A673 (cell line): ENCODE measurements around the gene GAST. TPM values are rescaled to one million over a fixed set of nuclear protein-coding genes. Genes with fewer than 3 reads are reported as not detected.

Experiments used
- BruUV-seq: library from RNA; stranded (reverse); fragments of 400-500 nt; replicated peaks from 2 replicates; lab custom pipeline; 2021; lab: Mats Ljungman, UMichigan
- CTCF ChIA-PET: fragments of 300-600 bp; sonication (Branson Sonifier 250); formaldehyde crosslinking; loops from one replicate; lab custom pipeline; 2022; ENCODE audit warnings: antibody characterized with exemption; lab: Charles Lee
- POLR2A ChIA-PET: fragments of 300-600 bp; sonication (Branson Sonifier 250); formaldehyde crosslinking; loops from one replicate; lab custom pipeline; 2022; ENCODE audit warnings: antibody characterized with exemption; ENCODE audit not compliant: low non-redundant PET; lab: Charles Lee
- DNase-seq: peaks from one replicate; pipeline ENCODE4 v3.0.0-alpha.2; 2015; ENCODE audit warnings: low spot score
- H3K27ac ChIP-seq: fragments of 200-600 bp; sonication (generic); 2 replicates; pipeline ENCODE4 v1.5.1; 2016; ENCODE audit warnings: mixed run types, low read depth, mild to moderate bottlenecking, mixed read lengths, antibody characterized with exemption, low read length; ENCODE audit not compliant: poor library complexity, severe bottlenecking
- H3K27me3 ChIP-seq: fragments of 200-600 bp; sonication (generic); replicated peaks from 2 replicates; pipeline ENCODE4 v1.6.1; 2017; ENCODE audit warnings: mixed run types, low read depth, mild to moderate bottlenecking, mixed read lengths, antibody characterized with exemption, low read length; ENCODE audit not compliant: insufficient read depth, poor library complexity
- H3K36me3 ChIP-seq: fragments of 200-600 bp; sonication (generic); 2 replicates; pipeline ENCODE4 v1.6.1; 2016; ENCODE audit warnings: mixed run types, mild to moderate bottlenecking, mixed read lengths, antibody characterized with exemption, low read length; ENCODE audit not compliant: insufficient read depth, poor library complexity, severe bottlenecking
- H3K4me1 ChIP-seq: fragments of 200-600 bp; sonication (generic); 2 replicates; pipeline ENCODE4 v1.6.1; 2017; ENCODE audit warnings: mixed run types, mild to moderate bottlenecking, mixed read lengths, antibody characterized with exemption, low read length; ENCODE audit not compliant: insufficient read depth, poor library complexity, severe bottlenecking
- H3K4me3 ChIP-seq: fragments of 200-600 bp; sonication (generic); 2 replicates; pipeline ENCODE4 v1.5.1; 2016; ENCODE audit warnings: low read depth, mixed run types, mild to moderate bottlenecking, mixed read lengths, low read length; ENCODE audit not compliant: poor library complexity, severe bottlenecking
- H3K9me3 ChIP-seq: fragments of 200-600 bp; sonication (generic); 2 replicates; pipeline ENCODE4 v1.6.1; 2016; ENCODE audit warnings: mixed run types, low read depth, mild to moderate bottlenecking, mixed read lengths, antibody characterized with exemption, low read length; ENCODE audit not compliant: poor library complexity, severe bottlenecking
- CTCF ChIP-seq: fragments of 300-800, 200-600 bp; sonication (generic); conservative IDR thresholded peaks from 2 replicates; pipeline ENCODE4 v1.5.1; 2017; ENCODE audit warnings: low read depth, mild to moderate bottlenecking, antibody characterized with exemption, low read length, moderate library complexity, mixed read lengths
- EZH2 ChIP-seq: fragments of 200-600 bp; sonication (generic); IDR thresholded peaks from 2 replicates; pipeline ENCODE4 v1.6.1; 2017; ENCODE audit warnings: borderline replicate concordance, low read depth, mild to moderate bottlenecking, mixed read lengths, antibody characterized with exemption, low read length; ENCODE audit not compliant: poor library complexity, severe bottlenecking
- intact Hi-C: fragments of 100-400 bp; cut with micrococcal nuclease; formaldehyde crosslinking; loops from one replicate; pipeline ENCODE4 v1.10.0; 2022; ENCODE audit not compliant: unreplicated experiment
- total RNA-seq: library from RNA; stranded (reverse); gene quantifications from 2 replicates; pipeline ENCODE4 v1.2.3, GENCODE V29; 2021

The GAST gene
- total RNA-seq, 1 experiment from 2014 or later = not detected

GRCh38 chr17:41692722-41693521 is 19.2 kb upstream of the GAST start:
- no peak overlapping the region for H3K4me3 ChIP-seq
- ChIA-PET CTCF (no interaction called here), POLR2A (interaction anchor here (0.6 to 1.3 kb wide), 3 partner anchors 238 to 1133 kb away, joined by 4 to 6 read pairs (median 5); partner anchors contain the start of gene ODAD4)
- peaks cover 41% of the 10 kb centered on the region for H3K36me3 ChIP-seq
- no peaks in the 10 kb centered on the region for H3K27me3 ChIP-seq
- no TSS peak for BruUV-seq
- no peaks in the 10 kb centered on the region for H3K9me3 ChIP-seq
- intact Hi-C loops = no loop called here
- peaks cover 13% of the 10 kb centered on the region for H3K4me1 ChIP-seq
- TF ChIP-seq EZH2 (no peak), CTCF (no peak)
- DNase-seq = no peak
- no peak overlapping the region for H3K27ac ChIP-seq

- Histone ChIP-seq H3K36me3 (peaks cover 32% of the 10 kb centered on the region), H3K27me3 (no peaks in the 10 kb centered on the region), H3K27ac (no peak overlapping the region), H3K9me3 (no peaks in the 10 kb centered on the region), H3K4me1 (peaks cover 11% of the 10 kb centered on the region), H3K4me3 (no peak overlapping the region)
- TF ChIP-seq EZH2 = no peak
- no peak for TF ChIP-seq CTCF
- no peak for DNase-seq
- CTCF ChIA-PET = no interaction called here
- BruUV-seq = no TSS peak
- POLR2A ChIA-PET = no interaction called here
- intact Hi-C loops = no loop called here
These were observed 16.9 kb upstream of the GAST start for GRCh38 chr17:41695134-41695661.

- intact Hi-C loops = no loop called here
- peaks cover 23% of the 10 kb centered on the region for H3K36me3 ChIP-seq
- H3K27me3 ChIP-seq = no peaks in the 10 kb centered on the region
- TF ChIP-seq EZH2 = no peak
- TF ChIP-seq CTCF = peak; percentile 65
- DNase-seq = peak; percentile 75
- BruUV-seq = no TSS peak
- H3K27ac ChIP-seq = no peak overlapping the region
- H3K4me1 ChIP-seq = peaks cover under 1% of the 10 kb centered on the region
- ChIA-PET CTCF (interaction anchor here (0.6 to 0.8 kb wide), 2 partner anchors 115 to 244 kb away, joined by 3 to 4 read pairs; no protein-coding TSS in a partner anchor), POLR2A (no interaction called here)
- no peaks in the 10 kb centered on the region for H3K9me3 ChIP-seq
- H3K4me3 ChIP-seq = no peak overlapping the region
These were observed 16.0 kb upstream of the GAST start for GRCh38 chr17:41695954-41696757.
